GM23248 (cell line): ENCODE results near the gene GDPD5.
"Not testable (repeated sequence)": the region's sequence is repeated elsewhere in the genome, so short reads cannot be mapped to it uniquely, and the experiment has no call there.

Source experiments
- EZH2 ChIP-seq: fragments of 200-600 bp; sonication (generic); IDR thresholded peaks from 2 replicates; pipeline ENCODE4 v1.6.1; 2018; ENCODE audit warnings: antibody characterized with exemption, mild to moderate bottlenecking; ENCODE audit not compliant: insufficient read depth, poor library complexity, severe bottlenecking
- EZH2phosphoT487 ChIP-seq: fragments of 200-600 bp; sonication (generic); IDR thresholded peaks from 2 replicates; pipeline ENCODE4 v1.6.1; 2018; ENCODE audit warnings: antibody characterized with exemption, moderate library complexity, mild to moderate bottlenecking, low read depth; ENCODE audit not compliant: insufficient read depth

GRCh38 chr11:75409971-75410370 lies 115.8 kb downstream of the GDPD5 start:
- TF ChIP-seq EZH2phosphoT487, EZH2: not testable (repeated sequence)
